Measurements from ENCODE around the gene MYH15.

DNA sequence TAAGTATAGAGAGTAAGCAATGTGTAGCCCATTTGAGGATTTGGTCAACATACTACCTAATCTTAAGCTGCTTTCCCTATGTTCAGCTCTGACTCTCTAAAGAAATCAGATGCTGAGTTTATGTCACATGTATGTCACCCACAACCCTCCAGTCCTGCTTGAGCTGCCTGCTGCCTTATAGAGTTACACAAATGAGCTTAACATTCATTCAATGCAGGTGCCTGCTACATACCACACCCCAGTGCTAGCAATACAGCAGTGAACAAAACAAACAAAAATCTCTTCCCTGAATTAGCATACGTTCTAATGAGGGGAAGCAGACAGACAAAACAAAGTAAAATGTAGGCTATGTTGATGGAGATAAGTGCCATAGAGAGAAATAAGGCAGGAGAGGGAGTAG lies 121.0 kb downstream of the MYH15 start:
- no peak for TF ChIP-seq CTCF (IDR thresholded peaks at IDR 0.05)
- TF ChIP-seq POLR2AphosphoS5 (IDR thresholded peaks at IDR 0.05) = no peak
- no peak for TF ChIP-seq POLR2A (IDR thresholded peaks at IDR 0.05)

Data from upper lobe of left lung (tissue), 4 donors.